Neural progenitor cell (in vitro differentiated cells): ENCODE data around the gene IMP3.

Experiments used
- EZH2 ChIP-seq: fragments of 200-600 bp; sonication (generic); IDR thresholded peaks from 2 replicates; pipeline ENCODE4 v1.6.1; 2017; ENCODE audit warnings: antibody characterized with exemption, mild to moderate bottlenecking, moderate library complexity
- EZH2phosphoT487 ChIP-seq: fragments of 200-600 bp; sonication (generic); IDR thresholded peaks from 2 replicates; pipeline ENCODE4 v1.6.1; 2017; ENCODE audit warnings: antibody characterized with exemption
- TF ChIP-seq, protein P1 (sequence below): fragments of 200-600 bp; sonication (generic); IDR thresholded peaks from 2 replicates; pipeline ENCODE4 v1.5.1; 2017; ENCODE audit warnings: antibody characterized with exemption, mild to moderate bottlenecking

GRCh38 chr15:75639191-75639708, 774 bp downstream of the IMP3 start:
- TF ChIP-seq, protein P1, sequence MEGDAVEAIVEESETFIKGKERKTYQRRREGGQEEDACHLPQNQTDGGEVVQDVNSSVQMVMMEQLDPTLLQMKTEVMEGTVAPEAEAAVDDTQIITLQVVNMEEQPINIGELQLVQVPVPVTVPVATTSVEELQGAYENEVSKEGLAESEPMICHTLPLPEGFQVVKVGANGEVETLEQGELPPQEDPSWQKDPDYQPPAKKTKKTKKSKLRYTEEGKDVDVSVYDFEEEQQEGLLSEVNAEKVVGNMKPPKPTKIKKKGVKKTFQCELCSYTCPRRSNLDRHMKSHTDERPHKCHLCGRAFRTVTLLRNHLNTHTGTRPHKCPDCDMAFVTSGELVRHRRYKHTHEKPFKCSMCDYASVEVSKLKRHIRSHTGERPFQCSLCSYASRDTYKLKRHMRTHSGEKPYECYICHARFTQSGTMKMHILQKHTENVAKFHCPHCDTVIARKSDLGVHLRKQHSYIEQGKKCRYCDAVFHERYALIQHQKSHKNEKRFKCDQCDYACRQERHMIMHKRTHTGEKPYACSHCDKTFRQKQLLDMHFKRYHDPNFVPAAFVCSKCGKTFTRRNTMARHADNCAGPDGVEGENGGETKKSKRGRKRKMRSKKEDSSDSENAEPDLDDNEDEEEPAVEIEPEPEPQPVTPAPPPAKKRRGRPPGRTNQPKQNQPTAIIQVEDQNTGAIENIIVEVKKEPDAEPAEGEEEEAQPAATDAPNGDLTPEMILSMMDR, result no peak
- TF ChIP-seq EZH2phosphoT487 (no peak), EZH2 (no peak)
